HL-60 (cell line): ENCODE data around the gene RPL22.

Source experiments
- GABPA ChIP-seq: IDR thresholded peaks from 2 replicates; pipeline ENCODE4 v1.6.1; 2012; ENCODE audit warnings: low read depth
- POLR2AphosphoS5 ChIP-seq: IDR thresholded peaks from 2 replicates; pipeline ENCODE4 v1.6.1; 2012; ENCODE audit warnings: low read depth
- TF ChIP-seq, protein P1 (sequence below): IDR thresholded peaks from one replicate; pipeline ENCODE4 v1.5.1; 2011; ENCODE audit warnings: low read length, control low read depth, inconsistent platforms; ENCODE audit not compliant: insufficient read depth

- TF ChIP-seq, protein P1, sequence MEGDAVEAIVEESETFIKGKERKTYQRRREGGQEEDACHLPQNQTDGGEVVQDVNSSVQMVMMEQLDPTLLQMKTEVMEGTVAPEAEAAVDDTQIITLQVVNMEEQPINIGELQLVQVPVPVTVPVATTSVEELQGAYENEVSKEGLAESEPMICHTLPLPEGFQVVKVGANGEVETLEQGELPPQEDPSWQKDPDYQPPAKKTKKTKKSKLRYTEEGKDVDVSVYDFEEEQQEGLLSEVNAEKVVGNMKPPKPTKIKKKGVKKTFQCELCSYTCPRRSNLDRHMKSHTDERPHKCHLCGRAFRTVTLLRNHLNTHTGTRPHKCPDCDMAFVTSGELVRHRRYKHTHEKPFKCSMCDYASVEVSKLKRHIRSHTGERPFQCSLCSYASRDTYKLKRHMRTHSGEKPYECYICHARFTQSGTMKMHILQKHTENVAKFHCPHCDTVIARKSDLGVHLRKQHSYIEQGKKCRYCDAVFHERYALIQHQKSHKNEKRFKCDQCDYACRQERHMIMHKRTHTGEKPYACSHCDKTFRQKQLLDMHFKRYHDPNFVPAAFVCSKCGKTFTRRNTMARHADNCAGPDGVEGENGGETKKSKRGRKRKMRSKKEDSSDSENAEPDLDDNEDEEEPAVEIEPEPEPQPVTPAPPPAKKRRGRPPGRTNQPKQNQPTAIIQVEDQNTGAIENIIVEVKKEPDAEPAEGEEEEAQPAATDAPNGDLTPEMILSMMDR, result no peak
- no peak for TF ChIP-seq POLR2AphosphoS5
- no peak for TF ChIP-seq GABPA
Measured at GRCh38 chr1:6152882-6153281, 46.5 kb downstream of the RPL22 start.
